ENCODE results near the gene SEC24A.

- TF ChIP-seq CTCF (IDR thresholded peaks at IDR 0.05) (no peak), POLR2AphosphoS5 (IDR thresholded peaks at IDR 0.05) (no peak)
These were observed 11.4 kb upstream of the SEC24A start for GRCh38 chr5:134637116-134637721.

Measured in suprapubic skin (tissue), 3 donors.